NCI-H460 (cell line): Measurements from ENCODE around the gene RTP3. TPM values are rescaled to one million over a fixed set of nuclear protein-coding genes. Genes with fewer than 3 reads are reported as not detected.
A peak's percentile ranks its signal among the peaks of the same experiment; 100 is the strongest.
"Not testable (repeated sequence)": the region's sequence is repeated elsewhere in the genome, so short reads cannot be mapped to it uniquely, and the experiment has no call there.

ENCODE experiments used
- DNase-seq: peaks from one replicate; pipeline ENCODE4 v3.0.0-alpha.2; 2016; ENCODE audit warnings: low read depth; ENCODE audit errors: extremely low read depth
- total RNA-seq: library from RNA; depleted of rRNA; stranded (reverse); fragments of >200 nt; shearing (Covaris generic); gene quantifications from 2 replicates; pipeline ENCODE4 v1.2.3, GENCODE V29; 2014

Gene RTP3
- total RNA-seq, 1 experiment from 2014 or later = not detected

- DNase-seq = no peak
Measured at GRCh38 chr3:46489875-46490274, 7.9 kb upstream of the RTP3 start.

DNA sequence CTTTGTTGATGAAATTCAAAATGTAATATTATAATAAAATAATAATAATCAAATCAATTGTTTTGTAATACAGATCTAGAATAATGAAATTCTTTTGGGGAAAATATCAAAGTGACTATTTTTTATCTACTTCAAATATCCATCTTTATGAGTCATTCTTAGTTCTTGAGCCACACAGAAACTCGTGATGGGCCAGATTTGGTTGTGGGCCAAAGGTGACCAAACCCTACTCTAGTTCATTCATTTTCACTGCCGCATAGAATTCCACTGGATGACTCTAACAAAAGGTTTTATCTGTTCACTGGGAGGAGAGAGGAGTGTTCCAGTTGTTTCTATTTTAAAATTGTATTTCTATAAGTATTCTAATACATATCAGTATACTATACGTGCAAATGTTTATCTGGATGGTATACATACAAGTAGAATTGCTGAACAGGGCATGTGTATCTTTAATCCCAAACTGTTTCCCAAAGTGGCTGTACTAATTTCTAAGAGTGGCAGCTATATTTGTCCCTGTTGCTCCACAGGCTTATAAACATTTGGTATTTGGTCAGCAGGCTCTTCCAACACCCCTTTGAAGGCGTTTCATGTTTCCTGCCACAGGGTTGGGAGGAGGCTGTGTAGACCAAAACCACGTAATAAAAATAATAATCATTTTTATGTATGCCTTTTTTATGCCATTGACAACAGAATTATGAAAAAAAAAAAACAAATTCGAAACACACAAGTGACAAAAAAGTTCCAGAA lies 7.3 kb upstream of the RTP3 start:
- DNase-seq = no peak

DNA sequence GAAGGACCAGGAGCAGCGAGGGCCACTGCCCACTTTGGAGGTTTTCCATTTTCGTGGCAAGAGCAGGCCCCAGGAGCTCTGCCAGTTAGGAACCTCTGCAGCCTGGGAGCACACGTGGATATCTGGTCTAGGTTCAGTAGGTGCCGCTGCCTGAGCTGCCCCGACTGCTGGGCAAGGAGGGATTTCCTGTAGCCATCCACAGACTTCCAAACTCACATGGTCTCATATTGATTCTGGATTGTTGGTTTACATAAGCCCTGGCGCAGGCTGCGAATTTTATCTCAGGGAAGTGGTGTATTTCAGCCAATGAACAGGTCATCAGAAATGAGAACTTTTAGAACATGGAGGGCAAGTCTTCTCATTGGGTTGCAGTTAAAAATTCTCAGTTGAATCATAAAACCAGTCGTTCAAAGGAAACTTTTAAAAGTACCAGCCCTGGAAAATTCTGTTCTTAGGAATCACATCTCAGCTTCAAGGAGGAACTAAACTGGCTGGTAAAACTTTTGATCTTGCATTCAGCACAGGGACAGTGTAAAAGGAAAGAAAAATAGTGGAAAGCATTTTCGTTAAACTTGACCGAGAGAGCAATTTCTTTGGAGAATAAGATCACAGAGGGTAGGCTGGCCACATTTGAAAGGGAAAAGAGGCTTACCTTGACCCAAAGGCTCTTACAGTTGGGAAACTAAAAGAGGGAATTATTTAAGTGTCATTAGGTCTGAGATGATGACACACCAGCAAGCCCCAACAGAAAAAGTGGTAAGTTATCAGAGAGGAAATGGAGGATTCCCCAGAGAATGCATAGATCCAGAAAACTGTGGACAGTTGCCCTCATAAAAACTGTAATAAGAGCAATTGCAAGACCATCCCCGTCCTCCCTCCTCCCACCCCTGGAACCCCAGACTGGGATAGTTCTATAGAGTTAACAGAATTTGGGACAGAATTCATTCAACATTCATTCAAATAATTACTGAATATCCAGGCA lies 6.4 kb upstream of the RTP3 start:
- no peak for DNase-seq

DNA sequence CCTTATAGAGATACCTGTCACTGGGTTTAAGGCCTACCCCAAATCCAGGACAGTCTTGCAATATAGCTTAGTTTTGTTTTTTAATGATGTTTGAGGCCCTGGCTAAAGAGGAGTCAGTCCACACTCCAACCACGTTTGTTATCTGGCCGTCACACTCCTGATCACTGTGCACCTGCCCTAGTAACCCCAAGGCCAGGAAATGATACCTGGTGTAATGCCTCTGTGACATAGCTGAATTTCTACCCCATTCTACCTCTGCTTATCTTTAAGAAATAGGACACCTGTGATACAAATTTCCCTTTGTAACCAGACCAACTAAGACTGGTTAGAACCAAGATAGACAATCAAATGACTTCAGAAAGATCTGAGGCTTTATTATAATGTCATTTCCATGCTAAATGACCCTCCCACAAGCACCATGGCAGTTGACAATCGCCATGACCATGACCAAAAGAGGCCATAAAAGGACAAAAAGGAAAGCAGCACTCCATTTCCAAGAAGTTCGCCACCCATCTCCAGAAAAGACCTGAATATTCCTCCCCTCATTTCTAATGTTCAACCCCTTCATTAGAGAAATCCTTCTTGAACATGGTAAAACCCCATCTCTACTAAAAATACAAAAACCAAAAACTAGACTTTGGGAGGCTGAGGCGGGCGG lies 4.8 kb upstream of the RTP3 start:
- no peak for DNase-seq

GRCh38 chr3:46494491-46494890 lies 3.3 kb upstream of the RTP3 start:
- DNase-seq = not testable (repeated sequence)

- no peak for DNase-seq
Measured at GRCh38 chr3:46495901-46496456, 1.8 kb upstream of the RTP3 start.

GRCh38 chr3:46496746-46497555 lies 825 bp upstream of the RTP3 start:
- peak; percentile 6 for DNase-seq

DNA sequence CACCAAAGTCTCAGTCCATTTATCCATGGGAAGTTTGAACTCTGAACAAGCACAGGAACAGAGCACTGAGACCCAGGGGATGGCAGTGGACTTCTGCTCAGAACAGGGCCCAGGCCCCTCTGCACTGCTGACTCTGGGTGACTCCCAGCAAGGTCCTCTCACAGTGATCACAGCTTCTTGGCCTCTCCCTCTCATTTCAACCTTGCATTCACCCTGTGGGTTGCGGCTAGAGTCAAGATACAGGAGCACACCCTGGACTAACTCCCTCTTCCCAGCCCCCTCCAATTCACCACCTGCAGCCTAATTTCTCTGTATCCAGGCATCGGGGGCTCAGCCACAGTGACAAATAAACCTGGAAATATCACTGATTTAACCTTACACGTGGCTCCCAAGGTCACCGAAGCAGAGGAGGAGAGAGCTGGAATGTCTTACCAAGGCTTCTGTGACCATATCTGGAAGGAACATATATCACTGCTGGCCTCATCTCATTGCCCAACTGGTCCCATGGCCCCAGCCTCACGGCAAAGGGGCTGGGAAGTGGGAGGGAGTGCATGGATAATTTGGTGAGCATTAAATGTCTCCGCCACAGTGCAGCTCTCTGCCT lies 1.2 kb downstream of the RTP3 start:
- DNase-seq = no peak

DNA sequence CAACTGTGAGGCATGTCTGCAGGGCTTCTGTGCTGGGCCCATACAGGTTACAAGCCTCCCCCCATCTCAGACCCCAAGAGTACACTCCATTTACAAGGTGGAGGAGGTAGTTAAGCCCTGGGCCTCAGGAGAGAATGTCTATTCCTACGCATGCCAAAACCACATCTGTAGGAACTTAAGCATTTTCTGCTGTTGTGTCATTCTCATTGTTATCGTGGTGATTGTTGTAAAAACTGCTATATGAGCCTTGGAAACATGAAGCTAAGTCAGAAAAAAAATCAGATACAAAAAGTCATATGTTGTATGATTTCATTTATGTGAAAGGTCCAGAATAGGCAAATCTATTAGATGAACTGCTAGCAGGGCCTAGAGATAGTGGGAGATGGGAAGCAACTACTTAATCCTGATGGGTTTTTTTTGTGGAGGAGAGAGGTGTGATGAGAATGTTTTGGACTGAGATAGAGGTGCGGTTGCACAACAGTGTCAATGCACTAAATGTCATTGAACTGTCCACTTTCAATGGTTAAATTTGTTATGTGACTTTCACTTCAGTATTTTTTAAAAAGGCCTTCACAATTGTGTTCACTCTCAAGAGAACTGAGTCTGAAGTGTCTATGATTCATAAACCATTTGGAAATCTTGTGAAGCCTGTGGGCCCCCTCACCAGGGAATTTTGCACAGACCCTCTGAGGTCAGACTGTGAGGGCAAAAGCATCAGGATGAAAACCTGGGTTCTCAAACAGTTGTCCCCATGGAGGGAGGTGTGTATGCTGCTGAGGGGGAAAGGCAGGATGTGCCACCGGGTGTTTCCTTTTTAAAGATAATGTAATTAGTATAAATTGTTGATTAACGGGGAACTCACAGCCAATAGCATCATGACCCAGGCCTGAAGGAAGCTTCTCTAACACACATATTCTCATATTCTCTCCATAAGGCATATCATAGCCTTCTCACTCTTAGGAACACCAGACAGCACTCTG lies 3.2 kb downstream of the RTP3 start:
- no peak for DNase-seq

DNA sequence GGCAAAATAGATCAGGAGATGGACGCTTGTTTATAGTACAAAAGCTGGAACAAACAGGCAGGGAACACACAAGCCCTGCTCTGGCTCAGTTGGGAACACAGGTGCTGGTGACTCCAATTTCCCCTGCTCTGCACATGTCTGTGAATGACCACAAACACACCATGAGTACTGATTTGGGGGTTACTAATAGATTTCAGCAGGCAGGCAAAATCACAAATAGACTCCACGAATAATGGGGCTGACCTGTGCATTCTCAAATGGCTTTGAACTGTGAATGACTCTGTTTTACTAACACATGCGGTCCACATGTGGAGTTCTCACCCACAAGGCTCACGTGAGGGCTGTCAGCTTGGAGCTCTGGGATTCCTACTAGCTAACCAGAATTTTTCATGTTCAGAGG lies 3.9 kb downstream of the RTP3 start:
- no peak for DNase-seq

DNA sequence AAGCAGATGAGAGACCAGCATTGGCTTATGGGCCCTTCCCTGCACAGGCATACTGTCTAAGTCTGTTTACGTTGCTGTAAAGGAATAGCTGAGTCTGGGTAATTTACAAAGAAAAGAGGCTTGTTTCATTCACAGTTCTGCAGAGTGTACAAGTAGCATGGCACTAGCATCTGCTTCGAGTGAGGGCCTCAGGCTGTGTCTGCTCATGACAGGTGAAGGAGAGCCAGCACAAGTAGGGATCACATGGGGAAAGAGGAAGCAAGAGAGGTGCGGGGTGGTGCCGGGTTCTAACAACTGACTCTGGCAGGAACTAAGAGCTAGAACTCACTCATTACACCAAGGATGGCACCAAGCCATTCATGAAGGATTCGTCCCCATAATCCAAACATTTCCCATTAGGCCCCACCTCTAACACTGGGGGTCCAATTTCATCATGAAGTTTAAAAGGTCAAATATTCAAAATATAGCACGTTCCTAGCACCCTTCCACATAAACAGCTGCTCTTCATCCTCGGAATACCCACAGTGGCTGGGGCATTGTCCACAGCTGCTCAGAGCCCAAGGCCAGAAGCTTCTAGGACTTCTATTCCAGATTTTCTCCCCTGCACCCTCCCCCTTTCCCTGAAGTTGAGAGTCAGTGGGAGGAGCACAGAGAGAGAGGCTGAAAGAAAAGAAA lies 5.6 kb downstream of the RTP3 start:
- no peak for DNase-seq

DNA sequence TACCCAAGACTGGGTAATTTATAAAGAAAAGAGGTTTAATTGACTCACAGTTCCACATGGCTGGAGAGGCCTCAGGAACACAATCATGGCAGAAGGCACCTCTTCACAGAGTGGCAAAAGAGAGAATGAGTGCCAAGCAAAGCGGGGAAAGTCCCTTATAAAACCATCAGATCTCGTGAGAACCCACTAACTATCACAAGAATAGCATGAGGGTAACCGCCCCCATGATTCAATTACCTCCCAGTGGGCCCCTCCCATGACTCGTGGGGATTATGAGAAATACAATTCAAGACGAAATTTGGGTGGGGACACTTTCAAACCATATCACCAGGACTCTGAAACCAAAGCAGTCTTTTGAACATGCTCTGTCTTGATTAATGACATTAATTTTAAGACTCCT lies 7.0 kb downstream of the RTP3 start:
- DNase-seq = no peak

DNA sequence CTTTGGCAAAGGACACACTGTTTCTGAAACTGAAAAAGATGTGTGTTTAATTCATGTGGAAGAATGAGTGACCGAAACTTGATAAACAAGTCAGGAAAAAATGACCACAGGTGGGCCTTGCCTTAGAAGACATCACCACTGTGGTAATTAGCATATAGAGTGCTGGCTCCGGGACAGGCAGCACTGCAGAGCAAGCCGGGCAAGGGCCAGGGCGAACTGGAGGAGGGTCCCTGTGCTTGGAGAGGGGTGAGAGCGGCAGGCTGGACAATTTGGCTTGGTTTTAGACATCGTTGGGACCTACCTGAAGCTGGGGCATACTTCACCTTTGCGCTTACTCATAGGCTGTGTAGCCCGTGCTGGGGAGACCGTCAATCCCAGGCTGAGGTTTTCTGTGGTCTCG lies 8.2 kb downstream of the RTP3 start:
- no peak for DNase-seq

DNA sequence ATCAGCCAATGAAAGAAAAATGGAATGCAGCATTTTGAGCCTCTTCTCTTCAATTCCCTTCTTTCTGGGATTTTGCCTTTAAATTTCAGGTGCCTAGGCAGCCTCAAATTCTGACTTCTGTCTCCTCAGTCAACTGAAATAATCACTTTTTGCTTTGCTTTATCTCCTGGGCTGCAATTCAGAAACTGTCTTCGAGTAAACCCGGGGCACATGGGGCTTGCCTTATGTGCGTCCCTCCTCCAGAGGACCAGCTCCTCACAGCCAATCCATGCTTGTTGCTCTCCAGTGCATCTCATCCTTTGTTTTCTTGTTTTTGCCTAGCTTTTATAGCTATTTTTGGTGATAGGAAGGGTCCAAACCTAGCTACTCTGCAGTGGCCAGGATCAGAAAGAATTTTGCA lies 8.8 kb downstream of the RTP3 start:
- DNase-seq = no peak

- no peak for DNase-seq
Measured at GRCh38 chr3:46508850-46509591, 11.2 kb downstream of the RTP3 start.

GRCh38 chr3:46509661-46510187 lies 11.9 kb downstream of the RTP3 start:
- no peak for DNase-seq

DNA sequence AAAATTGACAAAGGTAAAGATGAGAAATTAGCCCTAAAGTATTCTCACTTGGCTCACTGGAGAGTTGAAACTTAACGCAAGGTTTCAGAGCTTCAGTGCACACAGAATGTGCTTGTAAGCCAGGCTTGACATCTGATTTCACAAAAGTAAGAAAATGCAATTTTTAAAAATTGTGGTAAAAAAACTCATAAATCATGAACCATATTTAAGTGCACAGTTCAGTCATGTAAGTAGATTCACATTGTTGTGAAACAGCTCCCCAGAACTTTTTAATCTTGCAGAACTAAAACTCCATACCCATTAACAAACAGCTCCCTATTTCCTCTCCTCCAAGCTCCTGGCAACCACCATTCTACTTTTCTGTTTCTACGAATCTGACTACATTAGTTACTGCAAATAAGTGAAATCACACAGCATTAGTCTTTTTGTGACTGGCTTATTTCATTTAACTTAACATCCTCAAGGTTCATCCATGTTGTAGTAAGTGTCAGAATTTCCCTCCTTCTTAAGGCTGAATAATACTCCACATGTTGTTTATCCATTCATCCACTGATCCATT lies 14.5 kb downstream of the RTP3 start:
- DNase-seq = no peak
